H1 (cell line): Measurements from ENCODE around the gene LRRC56. TPM values are rescaled to one million over a fixed set of nuclear protein-coding genes. Genes with fewer than 3 reads are reported as not detected.

Experiments used
- CTCF ChIA-PET: fragments of 300-600 bp; sonication (Branson Sonifier 250); formaldehyde crosslinking; loops from one replicate; lab custom pipeline; 2021; ENCODE audit not compliant: partially characterized antibody; lab: Charles Lee
- POLR2A ChIA-PET: fragments of 300-600 bp; sonication (Branson Sonifier 250); formaldehyde crosslinking; loops from one replicate; lab custom pipeline; 2021; ENCODE audit warnings: inconsistent platforms; ENCODE audit not compliant: partially characterized antibody; lab: Charles Lee
- DNase-seq, 2 experiments: peaks; one replicate each; pipeline versions ENCODE4 v3.0.0 to v3.0.0-alpha.2; 2010 to 2022; ENCODE audit warnings: low spot score in 2 of 2, low read depth in 1 of 2, mixed read lengths in 1 of 2
- FAIRE-seq: peaks from 2 replicates; lab custom pipeline; 2011; peaks lifted over from hg19 to GRCh38; lab: Jason Lieb, UNC
- H2AFZ ChIP-seq: 2 replicates; pipeline ENCODE4 v1.8.1; 2012; ENCODE audit warnings: low read length, inconsistent platforms
- H2AK5ac ChIP-seq: 2 replicates; pipeline ENCODE4 v1.6.1; 2013; ENCODE audit warnings: low read depth, low read length
- H2BK120ac ChIP-seq: replicated peaks from 2 replicates; pipeline ENCODE3; 2013; ENCODE audit warnings: low read depth, low read length, inconsistent platforms
- H2BK12ac ChIP-seq: 2 replicates; pipeline ENCODE4 v1.6.1; 2013; ENCODE audit warnings: low read depth, low read length
- H2BK15ac ChIP-seq: 2 replicates; pipeline ENCODE4 v1.6.1; 2013; ENCODE audit warnings: low read length
- H2BK20ac ChIP-seq: 2 replicates; pipeline ENCODE4 v1.6.1; 2013; ENCODE audit warnings: low read length
- H2BK5ac ChIP-seq: 2 replicates; pipeline ENCODE4 v1.6.1; 2013; ENCODE audit warnings: low read depth, low read length
- H3K14ac ChIP-seq: 2 replicates; pipeline ENCODE4 v1.6.1; 2013; ENCODE audit warnings: inconsistent platforms; ENCODE audit not compliant: insufficient read length
- H3K18ac ChIP-seq: 2 replicates; pipeline ENCODE4 v1.6.1; 2013; ENCODE audit warnings: low read length; ENCODE audit errors: extremely low read depth
- H3K23ac ChIP-seq: 2 replicates; pipeline ENCODE4 v1.6.1; 2013; ENCODE audit warnings: inconsistent platforms; ENCODE audit not compliant: insufficient read length
- H3K23me2 ChIP-seq: 2 replicates; pipeline ENCODE4 v1.6.1; 2013; ENCODE audit warnings: low read depth, low read length
- H3K27ac ChIP-seq: 2 replicates; pipeline ENCODE4 v1.6.1; 2011; ENCODE audit warnings: low read depth, low read length, inconsistent platforms
- H3K27me3 ChIP-seq, 4 experiments: replicated peaks in 1 of 4; 1 replicate in 1 of 4; 2 replicates in 3 of 4; pipeline versions ENCODE4 v1.6.1 to v1.8.1; 2011 to 2013; ENCODE audit warnings: low read length in 3 of 4, mild to moderate bottlenecking in 3 of 4, inconsistent platforms in 2 of 4, mixed read lengths in 2 of 4, moderate library complexity in 1 of 4; ENCODE audit not compliant: control insufficient read depth in 3 of 4, insufficient read depth in 3 of 4; ENCODE audit errors: extremely low read depth in 1 of 4
- H3K36me3 ChIP-seq, 4 experiments: 2 replicates each; pipeline versions ENCODE4 v1.6.1 to v1.8.1; 2011 to 2013; ENCODE audit warnings: mild to moderate bottlenecking in 4 of 4, low read length in 3 of 4, moderate library complexity in 2 of 4, control low read depth in 1 of 4, inconsistent platforms in 1 of 4; ENCODE audit not compliant: insufficient read depth in 4 of 4, control insufficient read depth in 2 of 4
- H3K4ac ChIP-seq: replicated peaks from 2 replicates; pipeline ENCODE3; 2013; ENCODE audit warnings: low read length, low read depth, mixed read lengths, inconsistent platforms; ENCODE audit not compliant: insufficient read length
- H3K4me1 ChIP-seq, 4 experiments: replicated peaks in 1 of 4; 1 replicate in 1 of 4; 2 replicates in 3 of 4; pipeline versions ENCODE4 v1.6.1 to v1.8.1; 2011 to 2013; ENCODE audit warnings: low read length in 3 of 4, inconsistent platforms in 2 of 4, mixed read lengths in 1 of 4; ENCODE audit not compliant: insufficient read depth in 4 of 4, control insufficient read depth in 3 of 4
- H3K4me2 ChIP-seq, 2 experiments: 2 replicates each; pipeline versions ENCODE4 v1.6.1 to v1.8.1; 2011 to 2013; ENCODE audit warnings: low read depth in 2 of 2, low read length in 2 of 2, control low read depth in 1 of 2, inconsistent platforms in 1 of 2, mild to moderate bottlenecking in 1 of 2; ENCODE audit not compliant: insufficient read depth in 1 of 2
- H3K4me3 ChIP-seq, 4 experiments: fragments of 200-600, 300-600 bp in 1 of 4; sonication (generic), shearing (Covaris generic), sonication (Bioruptor Twin) in 1 of 4; 2 replicates each; pipeline versions ENCODE4 v1.5.1 to v1.8.1; 2011 to 2016; ENCODE audit warnings: low read length in 4 of 4, low read depth in 3 of 4, control low read depth in 2 of 4, inconsistent platforms in 2 of 4, mild to moderate bottlenecking in 2 of 4, mixed read lengths in 1 of 4, moderate library complexity in 1 of 4; ENCODE audit not compliant: insufficient read depth in 2 of 4; ENCODE audit errors: extremely low read depth in 1 of 4
- H3K56ac ChIP-seq: replicated peaks from 2 replicates; pipeline ENCODE3; 2013; ENCODE audit warnings: low read depth, mild to moderate bottlenecking, mixed read lengths, low read length, inconsistent platforms; ENCODE audit not compliant: insufficient read length
- H3K79me1 ChIP-seq: 2 replicates; pipeline ENCODE4 v1.6.1; 2013; ENCODE audit warnings: low read depth, low read length, control low read depth
- H3K79me2 ChIP-seq, 2 experiments: 2 replicates each; pipeline versions ENCODE4 v1.6.1 to v1.8.1; 2012 to 2013; ENCODE audit warnings: low read length in 2 of 2, mild to moderate bottlenecking in 2 of 2, inconsistent platforms in 1 of 2; ENCODE audit not compliant: insufficient read depth in 2 of 2, control insufficient read depth in 1 of 2
- H3K9ac ChIP-seq, 4 experiments: replicated peaks in 1 of 4; 1 replicate in 1 of 4; 2 replicates in 3 of 4; pipeline versions ENCODE4 v1.6.1 to v1.8.1; 2011 to 2013; ENCODE audit warnings: low read depth in 3 of 4, low read length in 3 of 4, control low read depth in 2 of 4, mild to moderate bottlenecking in 2 of 4, moderate library complexity in 2 of 4, inconsistent platforms in 1 of 4; ENCODE audit errors: extremely low read depth in 1 of 4
- H3K9me3 ChIP-seq, 2 experiments: 2 replicates each; pipeline versions ENCODE4 v1.6.1 to v1.8.1; 2012 to 2013; ENCODE audit warnings: mild to moderate bottlenecking in 2 of 2, moderate library complexity in 2 of 2, control low read depth in 1 of 2, inconsistent platforms in 1 of 2, low read depth in 1 of 2, low read length in 1 of 2, mixed read lengths in 1 of 2; ENCODE audit not compliant: insufficient read depth in 2 of 2
- H4K20me1 ChIP-seq, 2 experiments: replicated peaks in 1 of 2; 2 replicates each; pipeline versions ENCODE3 to v1.8.1; 2011 to 2013; ENCODE audit warnings: inconsistent platforms in 2 of 2, low read length in 2 of 2, mild to moderate bottlenecking in 1 of 2; ENCODE audit not compliant: insufficient read depth in 2 of 2, control insufficient read depth in 1 of 2
- H4K5ac ChIP-seq: 2 replicates; pipeline ENCODE4 v1.6.1; 2013; ENCODE audit warnings: low read length, low read depth, mixed read lengths, inconsistent platforms; ENCODE audit not compliant: insufficient read length
- H4K8ac ChIP-seq: 2 replicates; pipeline ENCODE4 v1.8.0; 2013; ENCODE audit warnings: mild to moderate bottlenecking, moderate library complexity, low read length, inconsistent platforms; ENCODE audit not compliant: insufficient read depth; ENCODE audit errors: extremely low read depth
- H4K91ac ChIP-seq: replicated peaks from 2 replicates; pipeline ENCODE3; 2013; ENCODE audit warnings: low read length, mixed read lengths, inconsistent platforms; ENCODE audit not compliant: insufficient read length
- CHD1 ChIP-seq: IDR thresholded peaks from 2 replicates; pipeline ENCODE4 v1.6.1; 2012; ENCODE audit warnings: low read depth, low read length, improper control_type of control experiment
- CTBP2 ChIP-seq: IDR thresholded peaks from 2 replicates; pipeline ENCODE4 v1.7.0; 2011; ENCODE audit warnings: borderline replicate concordance, mild to moderate bottlenecking, moderate library complexity, mixed read lengths, low read length; ENCODE audit not compliant: insufficient read depth, insufficient read length
- FOSL1 ChIP-seq: IDR thresholded peaks from 2 replicates; pipeline ENCODE4 v1.6.1; 2011; ENCODE audit warnings: mild to moderate bottlenecking, low read depth, low read length, moderate library complexity; ENCODE audit not compliant: insufficient read depth
- HDAC6 ChIP-seq: IDR thresholded peaks from one replicate; pipeline ENCODE4 v1.7.1; 2012; ENCODE audit warnings: low read depth, mild to moderate bottlenecking, inconsistent platforms, low read length, moderate library complexity
- KDM5A ChIP-seq: fragments of 200-600 bp; IDR thresholded peaks from 2 replicates; pipeline ENCODE4 v1.7.1; 2012; ENCODE audit warnings: mild to moderate bottlenecking, low read length, inconsistent platforms, mixed read lengths
- YY1 ChIP-seq: IDR thresholded peaks from 2 replicates; pipeline ENCODE4 v1.6.1; 2011; ENCODE audit warnings: low read depth, mild to moderate bottlenecking, low read length
- WGBS, 2 experiments: shearing (Covaris generic) in 1 of 2; methylation state at CpG; one replicate each; pipeline versions ENCODE4 v1.1.6 to v1.1.7; 2013 to 2015; ENCODE audit warnings: low lambda C conversion rate in 2 of 2, mixed read lengths in 2 of 2, inconsistent platforms in 1 of 2, low coverage in 1 of 2, missing lambda C conversion rate in 1 of 2; ENCODE audit not compliant: insufficient replicate concordance in 2 of 2, insufficient coverage in 1 of 2, insufficient read length in 1 of 2; ENCODE audit errors: extremely low coverage in 1 of 2, missing lambda C conversion rate in 1 of 2; 5-methylcytosine and 5-hydroxymethylcytosine counted together
- polyA plus RNA-seq, 7 experiments: library from polyadenylated mRNA; depleted of rRNA in 3 of 7; stranded (reverse) in 5 of 7; unstranded in 2 of 7; fragments of >200 nt in 5 of 7; fragments of 200-250 nt in 2 of 7; gene quantifications; 1 replicate in 5 of 7; 2 replicates in 1 of 7; 4 replicates in 1 of 7; pipeline versions ENCODE4 v1.2.1 to v1.2.3, GENCODE V29; 2011 to 2013; ENCODE audit warnings: missing spikeins in 2 of 7, mixed read lengths in 2 of 7
- total RNA-seq: library from RNA; stranded (reverse); fragmentation: NEBNext Ultra II Directional; extraction: Animal tissue kit (Norgen Biotek cat#: 25700); gene quantifications from 2 replicates; pipeline ENCODE4 v1.2.1, GENCODE V29; 2021

LRRC56 gene
- total and polyA plus RNA-seq, 2 of the 8 experiments (the other 6 are each of a cell fraction or from before 2014, with no cell fraction given) = 0.94 to 1.9 TPM

GRCh38 chr11:488992-489391 lies 48.3 kb upstream of the LRRC56 start:
- CTCF ChIA-PET = interaction anchor here (0.9 to 1.3 kb wide), 3 partner anchors 16 to 40 kb away, joined by 3 to 4 read pairs (median 3); no protein-coding TSS in a partner anchor
- Histone ChIP-seq H3K4ac (no peak overlapping the region), H3K9ac (no peak overlapping the region)
- no peak for TF ChIP-seq YY1
- TF ChIP-seq CTBP2 = no peak
- TF ChIP-seq FOSL1 = no peak
- no peak for TF ChIP-seq HDAC6
- TF ChIP-seq CHD1 = no peak
- TF ChIP-seq KDM5A = no peak

More at GRCh38 chr11:488992-489391, 48.3 kb upstream of the LRRC56 start:
- Histone ChIP-seq H2BK12ac (no peak overlapping the region), H4K20me1 (peaks cover 1 to 9% of the 10 kb centered on the region in 2 experiments), H3K14ac (no peak overlapping the region), H2BK20ac (no peak overlapping the region), H4K91ac (no peak overlapping the region), H2BK5ac (no peak overlapping the region; the same call in 1 of the 2 replicates), H3K9me3 (peaks cover 0 to 10% of the 10 kb centered on the region in 2 experiments; a peak in 1 of 4 replicates), H3K27ac (no peak overlapping the region), H3K79me1 (peaks cover 10% of the 10 kb centered on the region), H3K23ac (no peak overlapping the region), H3K18ac (no peak overlapping the region), H3K23me2 (no peaks in the 10 kb centered on the region), H3K36me3 (peaks cover 0 to 15% (median 3%) of the 10 kb centered on the region in 4 experiments; a peak in 4 of 8 replicates), H2AFZ (no peak overlapping the region), H3K4me2 (no peak overlapping the region), H3K79me2 (peaks cover 0 to 10% of the 10 kb centered on the region in 2 experiments; a peak in 1 of 4 replicates), H3K56ac (no peak overlapping the region), H3K4me3 (no peak overlapping the region), H4K5ac (no peak overlapping the region), H3K27me3 (no peaks in the 10 kb centered on the region), H4K8ac (no peak overlapping the region), H2BK120ac (no peak overlapping the region), H3K4me1 (no peaks in the 10 kb centered on the region), H2AK5ac (no peak overlapping the region), H2BK15ac (no peak overlapping the region)
- DNase-seq = no peak
- 94% methylated on average over 14 of the region's 19 CpGs; no CpG with 5 or more reads in 1 of the 2 experiments for WGBS, 2 experiments
- POLR2A ChIA-PET = interaction anchor here (0.5 to 0.8 kb wide), 5 partner anchors 10 to 199 kb away, joined by 3 read pairs; no protein-coding TSS in a partner anchor
- FAIRE-seq = no peak
